Hematopoietic multipotent progenitor cell treated with erythropoietin and hydrocortisone succinate and interleukin-3 and kit ligand, for 8 days (in vitro differentiated cells): ENCODE results near the gene NCK1.

Experiments used
- DNase-seq: peaks from one replicate; pipeline ENCODE4 v3.0.0-alpha.2; 2015

Gene NCK1

GRCh38 chr3:136861890-136862616, at the start of gene NCK1:
Gene NCK1 (plus strand): TSS chr3:136862208. CDS start chr3:136928002, 65,794 bp downstream.
- DNase-seq: peak; percentile 98

- no peak for DNase-seq
Observed at GRCh38 chr3:136817448-136817847, 44.6 kb upstream of the NCK1 start.

- DNase-seq: no peak
Observed at GRCh38 chr3:136818191-136818768, 43.7 kb upstream of the NCK1 start.

DNA sequence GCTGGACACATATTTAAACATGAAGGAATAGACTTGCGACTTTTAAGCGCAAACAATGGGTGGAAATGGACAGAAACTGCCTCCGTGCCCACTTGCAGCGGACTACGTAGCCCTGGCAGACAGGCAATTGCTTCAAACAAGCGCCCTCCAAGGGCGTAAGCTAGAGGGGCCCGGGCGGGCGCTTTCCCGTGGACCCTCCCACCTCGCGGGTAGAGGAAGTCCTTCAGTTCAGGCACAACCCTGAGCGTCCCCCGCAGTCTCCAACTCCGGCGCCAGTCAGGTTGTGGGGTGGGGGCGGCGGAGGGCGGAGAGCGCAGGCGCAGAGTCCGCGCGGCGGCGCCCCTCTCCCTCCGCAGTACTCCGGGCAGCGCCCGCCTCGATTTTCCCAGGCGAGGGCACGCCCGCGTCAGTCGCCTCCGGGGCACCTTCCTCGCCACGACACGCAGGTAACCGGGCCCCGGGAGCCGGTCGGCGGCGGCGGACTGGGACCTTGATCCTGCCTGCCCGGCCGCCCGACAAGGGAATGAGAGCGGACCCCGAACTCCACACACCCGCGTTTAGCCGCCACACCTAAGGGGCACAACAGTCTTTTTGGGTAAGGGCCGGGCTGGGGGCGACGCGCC, 43.1 kb upstream of the NCK1 start, which contains the start of gene SLC35G2:
Gene SLC35G2 (plus strand): TSS at position 358 of the 623 bp plus-strand sequence. CDS start 35,335 bp downstream, outside the sequence.
- DNase-seq: no peak

- DNase-seq: no peak
Observed at GRCh38 chr3:136819392-136819730, 42.6 kb upstream of the NCK1 start.

GRCh38 chr3:136819731-136820679, 42.0 kb upstream of the NCK1 start:
- peak; percentile 25 for DNase-seq

DNA sequence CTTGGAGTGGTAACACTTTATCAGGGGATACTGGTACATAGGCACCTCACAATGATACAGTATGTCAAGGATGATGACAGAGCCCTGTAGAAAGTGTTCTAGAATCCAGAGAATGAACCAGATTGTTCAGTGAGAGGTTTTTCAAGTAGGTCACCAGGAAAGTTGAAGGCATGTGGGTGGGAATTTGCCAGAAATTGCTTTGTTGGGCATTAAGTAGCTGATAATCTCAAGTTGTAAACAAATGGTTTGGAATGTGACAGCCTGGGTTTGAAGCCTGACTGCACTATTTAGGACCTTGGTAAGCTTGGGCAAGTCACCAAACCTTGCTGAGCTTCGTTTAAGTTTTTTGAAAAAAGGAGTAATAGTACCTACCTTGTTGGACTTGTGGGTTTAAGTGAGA, 30.5 kb upstream of the NCK1 start:
- no peak for DNase-seq

GRCh38 chr3:136835089-136835812, 26.8 kb upstream of the NCK1 start:
- DNase-seq: no peak

- no peak for DNase-seq
Observed at GRCh38 chr3:136835813-136836510, 26.0 kb upstream of the NCK1 start.

GRCh38 chr3:136836511-136837156, 25.4 kb upstream of the NCK1 start:
- DNase-seq: no peak

GRCh38 chr3:136838641-136839555, 23.1 kb upstream of the NCK1 start:
- DNase-seq: peak; percentile 53

DNA sequence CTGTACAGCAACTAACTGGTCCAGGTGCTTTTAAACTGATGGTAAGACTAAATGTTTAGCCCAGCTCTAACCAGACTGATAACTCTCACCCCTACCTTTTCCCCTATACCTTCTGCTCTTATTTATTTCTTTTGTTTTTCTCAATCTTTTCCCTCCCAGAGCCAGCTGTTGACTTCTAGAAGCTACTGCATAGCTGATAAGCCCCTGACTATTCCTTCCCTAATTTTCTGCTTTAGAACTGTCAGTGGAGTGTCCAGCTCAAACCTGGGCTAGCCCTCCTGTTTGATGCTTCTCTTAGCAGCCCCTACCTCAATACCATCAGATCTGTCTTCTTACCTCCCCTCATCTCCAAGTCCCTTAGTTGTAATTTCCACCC, 22.5 kb upstream of the NCK1 start:
- no peak for DNase-seq

- no peak for DNase-seq
Observed at GRCh38 chr3:136840252-136840651, 21.8 kb upstream of the NCK1 start.

- DNase-seq: no peak
Observed at GRCh38 chr3:136842294-136842693, 19.7 kb upstream of the NCK1 start.

DNA sequence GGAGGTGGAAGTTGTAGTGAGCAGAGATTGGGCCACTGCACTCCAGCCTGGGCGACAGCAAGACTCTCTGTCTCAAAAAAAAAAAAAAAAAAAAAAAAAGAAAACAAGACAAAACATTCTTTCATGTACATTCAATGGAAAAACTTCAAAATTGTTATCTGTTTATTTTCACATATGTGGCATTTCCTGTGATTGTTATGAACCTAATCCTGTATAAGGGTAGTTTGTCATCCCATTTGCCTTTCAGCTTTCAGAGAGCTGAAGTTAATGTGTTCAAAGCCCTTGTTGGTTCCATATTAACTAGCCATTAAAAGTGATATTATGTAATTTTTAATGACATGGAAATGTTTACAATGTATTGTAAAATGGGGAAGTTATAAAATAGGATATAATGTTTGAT, 17.3 kb upstream of the NCK1 start:
- DNase-seq: no peak

- DNase-seq: no peak
Observed at GRCh38 chr3:136852180-136852579, 9.8 kb upstream of the NCK1 start.

DNA sequence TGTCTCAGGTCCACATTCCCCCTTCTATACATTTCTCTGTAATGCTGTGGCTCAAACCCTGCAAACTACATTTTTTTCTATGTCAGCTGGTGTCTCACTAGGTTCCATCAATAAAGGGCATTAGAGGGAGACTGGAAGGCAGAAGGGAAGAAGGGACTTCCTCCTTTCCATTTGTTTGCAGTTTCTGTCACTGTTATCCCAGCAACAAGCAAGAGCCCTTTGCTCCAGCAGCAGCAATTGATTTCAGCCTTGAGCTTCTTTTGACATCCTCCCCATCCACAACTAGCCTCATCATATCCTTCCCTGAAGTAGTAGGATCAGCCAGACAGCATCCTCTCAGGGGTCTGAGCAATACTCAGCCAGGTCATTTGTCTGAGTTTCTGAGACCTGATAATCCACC, 5.3 kb upstream of the NCK1 start:
- DNase-seq: no peak

DNA sequence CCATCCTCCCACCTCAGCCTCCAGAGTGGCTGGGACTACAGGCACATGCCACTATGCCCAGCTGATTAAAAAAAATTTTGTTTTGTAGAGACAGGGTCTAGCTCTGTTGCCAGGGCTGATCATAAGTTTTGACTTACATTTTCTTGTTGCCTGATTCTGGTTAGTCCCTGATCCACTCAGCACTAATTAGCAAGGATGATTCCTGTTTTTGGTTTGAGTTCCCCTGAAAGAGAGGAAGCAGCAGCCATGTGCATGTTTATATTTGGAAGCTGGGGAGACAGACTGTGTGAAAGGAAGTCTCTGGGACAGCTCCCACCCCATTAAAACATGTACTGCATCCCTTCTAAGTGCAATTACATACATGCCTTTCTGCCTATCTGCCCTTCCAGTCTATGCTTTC, 3.6 kb upstream of the NCK1 start:
- no peak for DNase-seq

DNA sequence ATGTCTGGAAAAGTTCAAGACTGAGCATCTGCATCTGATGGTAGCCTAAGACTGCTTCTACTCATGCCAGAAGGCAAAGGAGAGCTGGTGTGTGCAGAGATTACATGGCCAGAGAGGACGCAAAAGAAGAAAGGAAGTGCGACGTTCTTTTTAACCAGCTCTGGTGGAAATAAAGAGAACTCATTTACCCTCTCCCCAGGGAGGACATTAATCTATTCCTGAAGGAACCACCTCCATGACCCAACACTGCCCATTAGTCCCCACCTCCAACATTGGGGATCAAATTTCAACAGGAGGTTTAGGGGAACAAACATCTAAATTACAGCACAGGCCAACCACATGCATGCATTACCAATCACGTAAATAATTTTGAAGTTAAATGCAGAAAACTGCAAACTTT, 1.5 kb upstream of the NCK1 start:
- no peak for DNase-seq
